Mucosa of rectum (tissue), 2 donors: ENCODE results near the gene OTUD4.
"Not testable (repeated sequence)": the region's sequence is repeated elsewhere in the genome, so short reads cannot be mapped to it uniquely, and the experiment has no call there.

Source experiments
- H3K27ac ChIP-seq, 2 donors: one replicate each; pipeline ENCODE4 v1.7.0; 2013; ENCODE audit warnings: inconsistent platforms in 2 of 2, low read depth in 2 of 2, low read length in 2 of 2
- H3K27me3 ChIP-seq, 2 donors: one replicate each; pipeline ENCODE4 v1.7.0; 2013; ENCODE audit warnings: low read length in 2 of 2; ENCODE audit not compliant: control insufficient read depth in 2 of 2, insufficient read depth in 2 of 2
- H3K36me3 ChIP-seq, 2 donors: one replicate each; pipeline ENCODE4 v1.7.0; 2013; ENCODE audit warnings: low read length in 2 of 2; ENCODE audit not compliant: control insufficient read depth in 2 of 2, insufficient read depth in 2 of 2
- H3K4me1 ChIP-seq, 2 donors: one replicate each; pipeline ENCODE4 v1.7.0; 2013; ENCODE audit warnings: low read length in 2 of 2, mild to moderate bottlenecking in 1 of 2; ENCODE audit not compliant: control insufficient read depth in 2 of 2, insufficient read depth in 2 of 2
- H3K4me3 ChIP-seq, 2 donors: one replicate each; pipeline ENCODE4 v1.7.0; 2013; ENCODE audit warnings: low read length in 2 of 2
- H3K9ac ChIP-seq, 2 donors: one replicate each; pipeline ENCODE4 v1.7.0; 2013; ENCODE audit warnings: low read length in 2 of 2, low read depth in 1 of 2, mild to moderate bottlenecking in 1 of 2
- H3K9me3 ChIP-seq, 2 donors: one replicate each; pipeline ENCODE4 v1.7.0; 2013; ENCODE audit warnings: low read length in 2 of 2; ENCODE audit not compliant: control insufficient read depth in 2 of 2
- donor health status: healthy.
- donor health status: Normal muscosa, but diverticular disease.

OTUD4 gene

GRCh38 chr4:145181091-145181501, 707 bp upstream of the OTUD4 start:
- peaks cover 23 to 27% of the 10 kb centered on the region in 2 donors for H3K4me1 ChIP-seq
- peak overlapping the region; percentile 81 to 91 for H3K4me3 ChIP-seq
- no peaks in the 10 kb centered on the region for H3K27me3 ChIP-seq
- H3K36me3 ChIP-seq = no peaks in the 10 kb centered on the region
- no peaks in the 10 kb centered on the region for H3K9me3 ChIP-seq
- peak overlapping the region; percentile 83 to 93 for H3K9ac ChIP-seq
- H3K27ac ChIP-seq = peak overlapping the region; percentile 89 to 95

- peak overlapping the region; percentile 79 to 93 for H3K4me3 ChIP-seq
- not testable (repeated sequence) for H3K9me3 ChIP-seq, H3K36me3 ChIP-seq, H3K27me3 ChIP-seq
- H3K9ac ChIP-seq = peak overlapping the region; percentile 72 to 93
- H3K4me1 ChIP-seq = peaks cover 23 to 27% of the 10 kb centered on the region in 2 donors
- H3K27ac ChIP-seq = peak overlapping the region; percentile 94 to 95
Observed at GRCh38 chr4:145179861-145180297, 510 bp downstream of the OTUD4 start.

DNA sequence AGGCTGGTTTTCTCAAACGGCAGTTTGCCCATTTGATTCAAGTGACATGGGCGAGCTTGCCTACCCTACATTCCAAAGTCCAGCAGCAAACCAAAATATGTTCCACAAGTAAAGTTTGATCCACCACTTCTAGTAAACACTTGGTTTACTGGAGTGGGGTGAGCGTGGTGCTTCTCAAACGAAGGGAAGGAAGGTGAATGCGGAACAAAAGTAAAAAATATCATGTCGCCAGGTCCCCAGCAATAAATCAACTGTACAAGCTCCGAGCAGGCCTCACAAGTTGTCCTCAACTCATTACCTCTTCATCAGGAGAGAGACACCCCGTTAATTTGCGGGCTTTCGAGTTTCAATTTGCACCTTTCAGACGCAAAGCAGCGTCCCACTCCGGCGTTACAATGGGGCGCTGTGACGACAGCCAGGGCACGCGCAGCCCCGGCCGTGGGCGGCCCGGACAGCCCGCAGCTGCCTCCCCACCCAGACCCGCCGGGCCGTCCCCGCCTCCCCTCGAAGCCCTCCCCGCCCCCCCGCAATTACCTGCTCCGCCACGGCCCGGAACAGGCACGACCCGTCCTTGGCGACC, 1.0 kb downstream of the OTUD4 start:
- no peaks in the 10 kb centered on the region for H3K36me3 ChIP-seq
- H3K9ac ChIP-seq = peak overlapping the region; percentile 93 to 98
- H3K27me3 ChIP-seq = no peaks in the 10 kb centered on the region
- no peaks in the 10 kb centered on the region for H3K9me3 ChIP-seq
- peak overlapping the region; percentile 94 to 95 for H3K27ac ChIP-seq
- H3K4me3 ChIP-seq = peak overlapping the region; percentile 79 to 93
- H3K4me1 ChIP-seq = peaks cover 23 to 27% of the 10 kb centered on the region in 2 donors

DNA sequence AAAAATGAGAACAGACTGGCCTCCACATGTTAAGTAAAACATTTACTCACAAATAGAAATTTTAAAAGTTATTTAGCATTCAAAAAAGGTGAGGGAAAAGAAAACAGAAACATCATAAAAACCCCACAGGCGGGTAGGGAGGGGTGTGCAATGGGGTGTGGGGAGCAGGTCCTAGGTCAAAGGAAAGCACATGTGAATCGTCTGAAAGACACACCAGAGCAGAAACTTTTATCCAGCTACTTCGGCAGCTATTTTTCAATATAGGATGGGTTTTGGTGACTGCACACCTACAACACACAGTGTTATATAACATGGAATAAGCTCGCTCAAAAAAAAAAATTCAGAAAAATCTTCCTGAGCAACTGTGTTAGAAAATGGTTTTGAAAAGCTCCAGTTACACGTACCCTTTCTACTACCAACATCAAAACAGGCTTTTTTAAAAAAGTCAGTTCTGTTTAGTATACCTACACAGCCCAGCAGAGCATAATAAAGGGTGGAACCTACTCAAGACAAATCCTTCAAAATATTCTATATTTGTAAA, 1.6 kb downstream of the OTUD4 start:
- no peaks in the 10 kb centered on the region for H3K9me3 ChIP-seq
- no peaks in the 10 kb centered on the region for H3K36me3 ChIP-seq
- peak overlapping the region; percentile 94 to 95 for H3K27ac ChIP-seq
- H3K9ac ChIP-seq = peak overlapping the region; percentile 93 to 98
- peak overlapping the region; percentile 79 to 93 for H3K4me3 ChIP-seq
- no peaks in the 10 kb centered on the region for H3K27me3 ChIP-seq
- H3K4me1 ChIP-seq = peaks cover 23 to 27% of the 10 kb centered on the region in 2 donors

GRCh38 chr4:145177906-145178538, 2.4 kb downstream of the OTUD4 start:
- Histone ChIP-seq H3K9ac (peak overlapping the region; percentile 93 to 98), H3K9me3 (no peaks in the 10 kb centered on the region), H3K27me3 (no peaks in the 10 kb centered on the region), H3K4me3 (peak overlapping the region; percentile 79 to 93), H3K36me3 (no peaks in the 10 kb centered on the region), H3K4me1 (peaks cover 23 to 27% of the 10 kb centered on the region in 2 donors), H3K27ac (peak overlapping the region; percentile 94 to 95)

DNA sequence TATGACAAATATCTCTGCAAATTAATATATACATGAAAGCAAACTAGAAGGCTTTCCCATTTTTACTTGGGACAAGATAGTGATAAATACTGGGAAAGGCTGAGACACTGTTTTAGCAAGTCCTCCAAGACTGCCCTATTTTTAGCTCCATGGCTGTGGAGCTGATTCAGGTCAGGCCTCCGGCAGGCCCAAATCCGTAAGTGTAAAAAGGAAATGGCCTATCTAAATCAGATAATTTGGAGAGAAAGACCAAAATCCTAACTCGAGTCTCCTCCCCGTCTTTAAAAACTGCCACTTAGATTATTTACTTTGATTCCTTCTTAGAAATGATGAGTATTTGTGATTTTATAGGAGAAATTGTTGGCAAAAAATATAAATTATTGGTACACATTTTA, 2.9 kb downstream of the OTUD4 start:
- Histone ChIP-seq H3K27ac (peak overlapping the region; percentile 94 to 95), H3K9ac (peak overlapping the region; percentile 93 to 98)

GRCh38 chr4:145176641-145177432, 3.6 kb downstream of the OTUD4 start:
- H3K4me1 ChIP-seq = peaks cover 23 to 27% of the 10 kb centered on the region in 2 donors

More for the DNA sequence above, 2.9 kb downstream of the OTUD4 start:
- no peaks in the 10 kb centered on the region for H3K9me3 ChIP-seq
- peak overlapping the region; percentile 79 to 93 for H3K4me3 ChIP-seq
- peaks cover 23 to 27% of the 10 kb centered on the region in 2 donors for H3K4me1 ChIP-seq
- no peaks in the 10 kb centered on the region for H3K27me3 ChIP-seq
- H3K36me3 ChIP-seq = no peaks in the 10 kb centered on the region

DNA sequence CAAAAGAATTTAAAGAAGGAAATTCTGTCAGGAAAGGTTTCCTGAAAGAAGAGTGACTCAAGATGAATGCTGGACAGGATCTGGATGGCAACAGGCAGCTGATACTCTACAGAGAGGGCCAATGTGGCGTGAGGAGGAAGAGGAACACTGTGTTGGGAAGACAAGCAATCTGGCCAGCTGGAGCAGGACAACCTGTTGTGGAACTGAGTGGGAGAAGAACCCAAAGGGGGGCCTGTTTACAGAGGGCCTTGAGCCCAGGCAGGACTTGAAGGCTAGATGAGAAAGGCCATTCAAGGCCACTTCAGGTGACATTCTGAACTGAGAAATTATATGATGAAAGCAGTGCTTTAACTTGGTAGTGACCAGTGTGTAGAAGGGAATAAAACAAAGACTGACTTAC, 8.5 kb downstream of the OTUD4 start:
- Histone ChIP-seq H3K27ac (no peak overlapping the region), H3K4me1 (peaks cover 4 to 5% of the 10 kb centered on the region in 2 donors), H3K9ac (no peak overlapping the region), H3K4me3 (no peak overlapping the region), H3K36me3 (peaks cover 18 to 29% of the 10 kb centered on the region in 2 donors), H3K27me3 (no peaks in the 10 kb centered on the region), H3K9me3 (no peaks in the 10 kb centered on the region)

More at GRCh38 chr4:145176641-145177432, 3.6 kb downstream of the OTUD4 start:
- H3K27ac ChIP-seq = peak overlapping the region; percentile 94 to 95
- H3K27me3 ChIP-seq = no peaks in the 10 kb centered on the region
- peaks cover 1 to 3% of the 10 kb centered on the region in 2 donors for H3K36me3 ChIP-seq
- H3K4me3 ChIP-seq = peak overlapping the region; percentile 79 to 93
- H3K9me3 ChIP-seq = no peaks in the 10 kb centered on the region
- peak overlapping the region; percentile 93 to 98 for H3K9ac ChIP-seq

- Histone ChIP-seq H3K9me3 (no peaks in the 10 kb centered on the region), H3K9ac (no peak overlapping the region), H3K27ac (no peak overlapping the region), H3K36me3 (peaks cover 18 to 29% of the 10 kb centered on the region in 2 donors), H3K27me3 (no peaks in the 10 kb centered on the region), H3K4me3 (no peak overlapping the region), H3K4me1 (no peaks in the 10 kb centered on the region)
Observed at GRCh38 chr4:145170223-145170622, 10.2 kb downstream of the OTUD4 start.
